Body of pancreas (tissue), 4 donors: Measurements from ENCODE around the gene BDP1. TPM values are rescaled to one million over a fixed set of nuclear protein-coding genes. Genes with fewer than 3 reads are reported as not detected.

Experiments
- ATAC-seq: fragments of 150-250 bp; one replicate; pipeline ENCODE4 v1.9.1; 2016
- DNase-seq, 4 donors: peaks; one replicate each; pipeline ENCODE4 v3.0.0-alpha.2; 2019
- H3K27ac ChIP-seq, 4 donors: fragments of 200-600 bp; sonication (generic); 1 replicate in 3 of 4; 2 replicates in 1 of 4; pipeline versions ENCODE4 v1.5.1 to v1.6.1; 2016 to 2019; ENCODE audit warnings: mild to moderate bottlenecking in 1 of 4, mixed read lengths in 1 of 4, moderate library complexity in 1 of 4
- H3K27me3 ChIP-seq, 2 donors: fragments of 200-600 bp; sonication (generic); one replicate each; pipeline ENCODE4 v1.6.0; 2016; ENCODE audit warnings: mild to moderate bottlenecking in 1 of 2
- H3K36me3 ChIP-seq, 2 donors: fragments of 200-600 bp; sonication (generic); replicated peaks in 1 of 2; 2 replicates each; pipeline ENCODE4 v1.5.1; 2016; ENCODE audit warnings: low read depth in 2 of 2; ENCODE audit not compliant: insufficient read depth in 1 of 2
- H3K4me1 ChIP-seq: fragments of 200-600 bp; sonication (generic); one replicate; pipeline ENCODE4 v1.6.0; 2016
- H3K4me3 ChIP-seq, 2 donors: fragments of 200-600 bp; sonication (generic); 1 replicate in 1 of 2; 2 replicates in 1 of 2; pipeline ENCODE4 v1.5.1; 2016 to 2019
- H3K9me3 ChIP-seq, 3 donors: fragments of 200-600 bp; sonication (generic); 1 replicate in 2 of 3; 2 replicates in 1 of 3; pipeline ENCODE4 v1.5.1; 2016
- POLR2A ChIP-seq, 3 donors: fragments of 450-650 bp; IDR thresholded peaks; one replicate each; pipeline ENCODE4 v1.6.1; 2016; ENCODE audit warnings: antibody characterized with exemption in 3 of 3, mild to moderate bottlenecking in 2 of 3
- WGBS, 2 donors: methylation state at CpG; one replicate each; pipeline ENCODE4 v1.1.5; 2017; 5-methylcytosine and 5-hydroxymethylcytosine counted together
- intact Hi-C: fragments of 100-400 bp; cut with DNase I; formaldehyde crosslinking; loops from one replicate; pipeline ENCODE4 v1.15.1; 2023
- total RNA-seq, 2 donors: library from RNA; depleted of rRNA; stranded (reverse); fragments of >200 nt; gene quantifications; one replicate each; pipeline ENCODE4 v1.1.0, GENCODE V29; 2016
- TF ChIP-seq, protein P1 (sequence below), 7 experiments: fragments of 450-650 bp in 4 of 7; fragments of 200-600 bp in 3 of 7; sonication (generic) in 3 of 7; IDR thresholded peaks; one replicate each; pipeline ENCODE4 v1.5.1; 2016 to 2019; ENCODE audit warnings: antibody characterized with exemption in 7 of 7

The BDP1 gene
- total RNA-seq, 2 donors from 2014 or later = 21.0 to 27.4 TPM

GRCh38 chr5:71471193-71471592, 15.7 kb downstream of the BDP1 start:
- DNase-seq = no peak
- Histone ChIP-seq H3K9me3 (no peaks in the 10 kb centered on the region), H3K27ac (no peak overlapping the region), H3K27me3 (no peaks in the 10 kb centered on the region), H3K4me1 (no peaks in the 10 kb centered on the region), H3K4me3 (no peak overlapping the region), H3K36me3 (peaks cover 0 to 11% of the 10 kb centered on the region in 2 donors)
- WGBS, 2 donors = 87 to 95% methylated on average over 9 of the region's 9 CpGs
- no peak for ATAC-seq
- intact Hi-C loops = no loop called here
- TF ChIP-seq, protein P1, sequence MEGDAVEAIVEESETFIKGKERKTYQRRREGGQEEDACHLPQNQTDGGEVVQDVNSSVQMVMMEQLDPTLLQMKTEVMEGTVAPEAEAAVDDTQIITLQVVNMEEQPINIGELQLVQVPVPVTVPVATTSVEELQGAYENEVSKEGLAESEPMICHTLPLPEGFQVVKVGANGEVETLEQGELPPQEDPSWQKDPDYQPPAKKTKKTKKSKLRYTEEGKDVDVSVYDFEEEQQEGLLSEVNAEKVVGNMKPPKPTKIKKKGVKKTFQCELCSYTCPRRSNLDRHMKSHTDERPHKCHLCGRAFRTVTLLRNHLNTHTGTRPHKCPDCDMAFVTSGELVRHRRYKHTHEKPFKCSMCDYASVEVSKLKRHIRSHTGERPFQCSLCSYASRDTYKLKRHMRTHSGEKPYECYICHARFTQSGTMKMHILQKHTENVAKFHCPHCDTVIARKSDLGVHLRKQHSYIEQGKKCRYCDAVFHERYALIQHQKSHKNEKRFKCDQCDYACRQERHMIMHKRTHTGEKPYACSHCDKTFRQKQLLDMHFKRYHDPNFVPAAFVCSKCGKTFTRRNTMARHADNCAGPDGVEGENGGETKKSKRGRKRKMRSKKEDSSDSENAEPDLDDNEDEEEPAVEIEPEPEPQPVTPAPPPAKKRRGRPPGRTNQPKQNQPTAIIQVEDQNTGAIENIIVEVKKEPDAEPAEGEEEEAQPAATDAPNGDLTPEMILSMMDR (IDR thresholded peaks at IDR 0.05) = no peak
- no peak for TF ChIP-seq POLR2A (IDR thresholded peaks at IDR 0.05)

DNA sequence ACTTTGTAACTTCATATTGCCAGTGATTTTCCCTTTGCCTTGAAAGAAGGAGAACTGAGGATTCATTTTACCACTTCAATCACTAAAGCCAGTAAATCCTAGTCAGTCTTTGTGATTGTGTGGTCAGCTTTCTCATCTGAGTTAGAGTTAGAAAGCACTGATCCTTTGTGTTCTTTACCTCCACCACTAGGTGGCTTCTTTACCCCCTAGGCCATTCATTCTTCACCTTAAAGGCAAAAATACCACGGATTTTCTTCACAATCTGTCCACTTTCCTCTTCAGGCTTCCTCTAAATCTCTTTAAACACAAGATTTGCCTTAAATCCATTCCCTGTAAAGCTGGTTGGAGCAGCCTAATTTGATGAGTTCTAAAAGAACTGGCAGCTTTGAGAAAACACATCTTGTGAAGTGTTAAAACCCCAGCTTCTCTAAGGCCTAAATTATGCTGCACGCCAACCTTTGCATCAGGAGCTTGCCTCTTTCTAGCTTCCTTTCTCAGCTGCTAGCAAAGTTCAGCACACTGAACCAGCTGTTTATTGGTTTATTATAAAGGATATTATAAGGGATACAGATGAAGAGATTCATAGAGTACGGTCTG, 20.4 kb downstream of the BDP1 start:
- no peak overlapping the region for H3K4me3 ChIP-seq
- intact Hi-C loops = no loop called here
- DNase-seq (no peak), ATAC-seq (no peak)
- H3K36me3 ChIP-seq = peaks cover 0 to 5% of the 10 kb centered on the region in 2 donors
- TF ChIP-seq POLR2A (IDR thresholded peaks at IDR 0.05) = no peak
- TF ChIP-seq, protein P1 (IDR thresholded peaks at IDR 0.05) = peak; percentile 16 to 36 (median 29)
- no peak overlapping the region for H3K27ac ChIP-seq
- 65 to 67% methylated on average over 3 of the region's 3 CpGs for WGBS, 2 donors
- H3K4me1 ChIP-seq = no peaks in the 10 kb centered on the region
- no peaks in the 10 kb centered on the region for H3K9me3 ChIP-seq
- H3K27me3 ChIP-seq = no peaks in the 10 kb centered on the region

GRCh38 chr5:71481441-71481840, 26.0 kb downstream of the BDP1 start:
- Histone ChIP-seq H3K27me3 (no peaks in the 10 kb centered on the region), H3K9me3 (no peaks in the 10 kb centered on the region), H3K4me1 (peaks cover 8% of the 10 kb centered on the region), H3K36me3 (peaks cover 0 to 2% of the 10 kb centered on the region in 2 donors), H3K4me3 (no peak overlapping the region), H3K27ac (no peak overlapping the region)
- intact Hi-C loops = no loop called here
- TF ChIP-seq, protein P1 (IDR thresholded peaks at IDR 0.05) = no peak
- TF ChIP-seq POLR2A (IDR thresholded peaks at IDR 0.05) = no peak
- ATAC-seq (no peak), DNase-seq (no peak)

DNA sequence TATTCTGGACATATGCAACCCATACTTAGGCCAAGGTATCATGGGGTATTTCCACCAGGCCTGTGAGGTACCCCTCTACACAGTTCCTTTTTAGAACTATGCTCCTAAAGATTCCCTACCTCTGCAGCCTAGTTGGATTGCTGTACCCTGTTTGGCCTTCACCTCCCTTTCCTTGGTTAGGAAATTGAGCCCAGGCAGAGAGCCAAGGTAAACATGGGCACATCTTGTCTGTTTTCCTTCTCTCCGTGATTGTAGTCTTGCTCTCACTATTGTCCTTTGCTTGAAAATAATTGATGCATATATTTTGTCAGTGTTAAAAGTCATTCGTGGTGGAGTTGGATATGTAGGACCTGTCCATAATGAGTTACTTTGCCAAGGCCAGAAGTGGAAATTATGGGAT, 26.7 kb downstream of the BDP1 start:
- peak in 3 of 4 donors; percentile 13 to 31 (median 14) for DNase-seq
- WGBS, 2 donors = 30 to 32% methylated on average over 2 of the region's 2 CpGs
- intact Hi-C loops = no loop called here
- Histone ChIP-seq H3K27me3 (no peaks in the 10 kb centered on the region), H3K36me3 (peaks cover 2% of the 10 kb centered on the region in 2 donors), H3K4me3 (no peak overlapping the region), H3K27ac (no peak overlapping the region), H3K9me3 (no peaks in the 10 kb centered on the region), H3K4me1 (peaks cover 8% of the 10 kb centered on the region)
- no peak for TF ChIP-seq POLR2A (IDR thresholded peaks at IDR 0.05)
- TF ChIP-seq, protein P1 (IDR thresholded peaks at IDR 0.05) = no peak
- no peak for ATAC-seq

DNA sequence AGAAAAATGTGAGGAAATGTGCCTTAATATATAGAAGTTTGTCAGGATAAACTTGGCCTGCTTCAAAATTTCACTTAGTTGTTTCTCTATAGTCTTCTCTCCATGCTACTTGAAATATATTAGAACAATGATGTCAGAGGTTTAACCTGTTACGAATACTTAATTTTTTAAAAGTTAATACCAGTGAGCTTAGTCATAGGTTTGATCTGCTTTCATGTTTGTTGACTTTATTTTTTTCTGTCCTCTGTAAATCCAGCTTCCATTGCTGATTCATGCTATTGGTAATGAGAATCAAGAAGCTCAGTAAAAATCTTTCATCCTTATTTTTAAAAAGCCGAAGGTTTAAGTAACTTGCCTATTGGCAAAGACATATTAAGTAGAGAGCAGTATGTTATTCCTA, 27.9 kb downstream of the BDP1 start:
- ATAC-seq (no peak), DNase-seq (no peak)
- WGBS, 2 donors = 76 to 80% methylated on average over 2 of the region's 2 CpGs
- Histone ChIP-seq H3K4me1 (peaks cover 8% of the 10 kb centered on the region), H3K27ac (no peak overlapping the region), H3K4me3 (no peak overlapping the region), H3K9me3 (no peaks in the 10 kb centered on the region), H3K36me3 (peaks cover 6% of the 10 kb centered on the region in 2 donors), H3K27me3 (no peaks in the 10 kb centered on the region)
- intact Hi-C loops = no loop called here
- no peak for TF ChIP-seq POLR2A (IDR thresholded peaks at IDR 0.05)
- TF ChIP-seq, protein P1 (IDR thresholded peaks at IDR 0.05) = no peak
